HG03354 (cell line): ENCODE measurements around the gene C4B.

ENCODE experiments used
- ATAC-seq: cut with Tn5 transposase; IDR thresholded peaks from one replicate; pipeline ENCODE4 v1.9.1; 2021; ENCODE audit warnings: mild to moderate bottlenecking; ENCODE audit not compliant: unreplicated experiment, poor library complexity, severe bottlenecking

C4B gene

DNA sequence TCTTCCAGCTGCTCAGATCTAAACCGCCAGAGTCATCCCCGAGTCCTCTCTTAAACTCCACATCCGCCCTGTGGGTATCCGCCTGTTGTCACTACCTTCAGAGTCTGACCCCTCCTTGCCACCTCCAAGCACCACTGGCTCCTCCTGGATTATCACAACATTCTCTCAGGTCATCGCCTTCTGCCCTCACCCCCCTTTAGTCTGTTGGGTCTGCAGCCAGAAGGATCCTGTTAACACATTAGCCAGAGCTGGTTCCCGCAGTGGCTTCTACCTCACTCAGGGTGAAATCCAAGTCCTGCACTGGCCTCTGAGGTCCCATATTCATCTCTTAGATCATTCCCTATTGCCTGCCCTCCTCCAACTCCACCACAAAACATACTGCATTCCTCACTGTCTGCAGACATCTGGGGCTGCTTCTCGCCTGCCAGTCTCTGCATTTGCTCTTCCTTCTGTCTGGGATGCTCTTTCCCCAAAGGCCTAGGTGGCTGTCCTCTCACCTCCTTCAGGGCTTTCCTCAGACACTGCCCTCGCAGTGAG lies 60.5 kb downstream of the C4B start:
- ATAC-seq, result no peak

DNA sequence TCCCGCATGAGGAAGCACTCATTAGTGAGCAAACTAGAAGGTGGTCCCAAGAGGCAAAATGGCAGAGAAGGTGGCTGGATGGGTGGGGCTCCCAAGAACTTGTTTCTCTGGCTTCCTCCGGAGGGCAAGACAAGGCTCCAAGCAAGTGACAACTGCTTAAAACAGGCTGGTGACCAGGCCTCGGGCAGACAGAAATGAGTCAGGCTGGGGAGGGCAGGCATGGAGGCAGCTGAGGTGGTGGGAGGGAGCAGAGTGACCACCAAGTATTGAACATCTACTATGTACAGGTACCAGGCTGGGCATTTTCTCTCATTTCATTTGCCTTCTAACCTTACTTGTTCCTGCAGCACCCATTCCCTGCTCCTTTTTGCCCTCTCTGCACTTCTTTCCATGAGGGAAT lies 61.2 kb downstream of the C4B start:
- ATAC-seq, result no peak

DNA sequence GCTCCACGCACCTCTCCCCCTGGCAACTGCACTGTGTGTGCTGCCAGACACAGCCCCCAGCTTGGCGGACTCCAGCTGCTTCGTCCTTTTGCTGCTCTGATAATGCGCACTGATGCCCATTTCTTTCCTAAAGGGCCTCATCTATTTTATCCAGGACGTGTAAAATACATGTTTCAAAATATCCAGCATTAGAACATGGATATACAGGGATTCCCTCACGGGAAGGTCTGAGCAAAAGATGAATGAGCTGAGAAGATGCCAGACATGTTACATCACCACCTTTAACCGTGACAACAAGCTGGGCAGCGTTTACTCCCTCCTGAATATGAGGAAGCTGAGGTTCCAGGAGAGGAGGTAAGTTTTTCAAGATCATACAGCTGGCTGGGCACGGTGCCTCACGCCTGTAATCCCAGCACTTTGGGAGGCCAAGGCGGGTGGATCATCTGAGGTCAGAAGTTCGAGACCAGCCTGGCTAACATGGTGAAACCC lies 61.8 kb downstream of the C4B start:
- ATAC-seq, result no peak

DNA sequence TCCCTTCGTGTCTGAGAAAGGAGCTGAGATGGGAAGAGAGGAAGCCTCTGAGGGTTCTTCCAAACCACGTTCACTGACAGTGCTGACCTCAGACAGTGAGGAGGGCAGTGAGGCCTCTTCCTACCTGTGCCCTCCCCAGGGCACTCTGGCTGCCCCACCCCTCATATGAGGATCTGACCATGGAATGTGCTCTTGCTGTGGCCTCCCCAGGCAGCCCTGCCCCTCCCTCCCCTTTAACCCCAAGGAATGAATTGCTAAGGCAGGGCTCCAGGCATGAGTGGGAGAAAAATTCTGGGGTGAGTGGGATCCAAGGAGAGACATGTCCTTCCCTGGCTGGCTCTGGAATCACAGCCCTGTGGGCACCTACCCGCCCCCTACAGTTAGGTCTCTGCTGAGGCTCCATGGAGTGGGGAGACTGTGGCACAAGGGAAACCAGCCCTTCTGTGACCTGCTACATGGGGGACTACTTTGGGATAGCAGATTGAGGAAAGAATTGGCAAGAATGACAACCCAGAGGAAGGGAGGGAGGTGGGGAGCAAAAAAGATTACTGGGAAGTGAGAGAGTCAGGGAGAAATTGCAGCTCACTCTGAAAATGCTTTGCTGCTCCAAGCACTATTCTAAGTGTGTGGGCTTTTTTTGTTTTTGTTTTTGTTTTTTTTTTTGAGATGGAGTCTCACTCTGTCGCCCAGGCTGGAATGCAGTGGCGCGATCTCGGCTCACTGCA lies 65.1 kb downstream of the C4B start:
- ATAC-seq, result no peak

DNA sequence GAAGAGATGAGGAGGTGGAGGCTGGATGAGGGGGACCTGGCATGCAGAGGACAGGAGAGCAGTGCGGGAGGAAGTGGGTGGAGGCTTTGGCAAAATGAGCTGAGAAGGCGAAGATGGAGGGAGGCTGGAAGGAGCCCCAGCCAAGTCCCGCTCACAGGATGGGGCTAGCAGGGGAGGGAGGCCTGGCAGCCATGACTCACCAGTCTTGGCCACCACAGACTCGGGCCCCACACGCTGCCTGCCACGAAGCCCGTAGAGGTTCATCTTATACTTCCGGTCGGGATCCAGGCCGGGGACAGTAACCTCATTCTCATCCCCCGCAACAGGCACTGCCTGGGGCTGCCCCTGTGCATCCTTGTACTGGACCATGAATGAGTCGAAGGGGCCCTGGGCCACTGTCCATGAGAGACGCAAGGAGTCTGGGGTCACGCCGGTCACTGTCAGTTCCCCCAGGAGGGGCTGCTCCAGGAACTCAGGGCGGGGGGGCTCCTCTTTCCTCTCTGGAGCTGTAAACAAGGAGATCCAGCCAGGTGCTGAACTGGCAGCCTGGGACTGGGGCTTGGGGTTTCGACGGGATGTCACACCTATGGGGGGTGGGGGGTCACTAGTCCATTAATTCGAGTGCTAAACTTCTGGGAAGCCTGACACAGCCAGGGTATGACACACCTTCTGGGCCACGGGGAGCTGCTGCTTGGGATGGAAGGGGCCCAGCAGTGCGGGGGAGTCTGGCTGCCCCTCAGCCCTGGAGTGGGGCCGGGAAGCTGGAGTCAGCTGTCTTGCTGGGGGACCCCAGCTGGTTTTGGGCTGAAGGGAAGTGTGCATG lies 66.8 kb downstream of the C4B start:
- ATAC-seq, result no peak

DNA sequence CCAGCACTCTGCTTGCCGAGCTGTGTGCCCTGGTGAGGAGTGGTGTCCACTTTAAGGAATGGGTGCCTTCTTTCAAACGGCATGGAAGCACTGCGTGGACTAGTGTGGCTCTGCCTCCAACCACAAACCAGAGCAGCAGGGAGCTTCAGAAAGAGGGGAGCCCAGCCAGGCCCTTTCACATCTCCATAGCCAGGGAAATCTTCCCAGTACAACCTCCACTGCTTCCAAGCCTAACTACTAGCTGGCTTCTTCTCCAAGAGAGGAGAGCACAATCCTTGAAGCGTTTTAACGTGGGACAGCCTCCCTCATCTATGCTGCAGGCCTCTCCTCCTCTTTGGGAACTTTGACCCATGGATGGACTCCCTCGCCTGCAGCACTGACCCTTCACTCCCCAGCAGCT lies 67.9 kb downstream of the C4B start:
- ATAC-seq, result no peak

DNA sequence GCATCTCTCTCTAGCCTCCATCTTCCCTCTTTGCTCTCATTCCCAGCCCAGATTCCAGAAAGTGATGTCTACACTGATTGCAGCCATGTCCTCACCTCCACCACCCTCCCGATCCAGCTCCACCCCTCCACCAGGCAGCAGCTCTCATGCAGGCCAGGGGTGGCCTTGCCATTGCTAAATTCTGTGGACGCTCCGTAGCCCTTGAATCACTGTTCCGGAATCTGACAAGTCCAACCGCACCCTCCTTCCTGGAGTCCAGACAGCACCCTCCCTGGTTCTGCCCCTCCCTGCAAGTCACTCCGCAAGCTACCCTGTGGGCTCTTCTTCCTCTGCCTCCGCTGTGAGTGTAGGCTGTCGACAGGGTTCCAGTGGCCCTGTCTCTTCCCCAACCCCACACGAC lies 68.3 kb downstream of the C4B start:
- no peak for ATAC-seq

DNA sequence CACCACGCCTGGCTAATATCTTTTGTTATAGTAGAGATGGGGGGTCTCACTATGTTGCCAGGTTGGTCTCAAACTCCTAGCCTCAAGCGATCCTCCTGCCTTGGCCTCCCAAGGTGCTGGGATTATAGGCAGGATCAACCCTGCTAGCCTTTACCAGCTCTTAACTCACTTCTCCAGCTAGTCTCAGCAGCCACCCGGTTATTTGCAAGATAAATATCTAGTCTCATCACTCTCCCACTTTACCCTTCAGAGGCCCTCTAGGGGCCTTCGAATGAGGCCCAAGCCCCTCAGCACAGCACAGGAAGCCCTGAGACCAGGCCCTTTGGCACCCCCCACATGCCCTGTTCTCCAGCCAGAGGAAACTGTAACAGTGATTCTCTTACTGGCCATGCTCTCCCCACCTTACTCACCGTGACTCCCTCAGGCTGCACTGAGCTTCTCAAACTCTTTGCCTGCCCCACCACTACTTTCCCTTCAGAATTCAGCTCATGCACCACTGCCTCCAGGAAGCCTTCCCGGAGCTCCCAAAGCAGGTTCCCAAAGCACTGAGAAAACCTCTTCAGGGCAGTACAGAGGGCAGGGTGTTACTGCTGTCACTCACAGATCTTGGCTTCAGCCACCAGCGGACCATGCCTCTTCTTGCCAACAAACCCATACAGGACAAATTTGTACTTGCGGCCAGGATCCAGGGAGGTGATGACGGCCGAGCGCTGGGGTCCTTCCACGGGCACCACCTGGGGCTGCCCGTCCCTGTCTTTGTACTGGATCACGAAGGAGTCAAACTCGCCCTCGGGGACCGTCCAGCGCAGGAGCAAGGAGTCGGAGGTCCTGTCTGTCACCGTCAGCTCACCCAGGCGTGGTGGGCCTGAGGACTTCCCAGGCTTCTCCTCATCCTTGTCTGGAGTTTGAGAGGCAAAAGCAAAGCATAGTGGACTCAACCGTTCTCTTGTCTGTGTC lies 69.5 kb downstream of the C4B start:
- ATAC-seq, result no peak

DNA sequence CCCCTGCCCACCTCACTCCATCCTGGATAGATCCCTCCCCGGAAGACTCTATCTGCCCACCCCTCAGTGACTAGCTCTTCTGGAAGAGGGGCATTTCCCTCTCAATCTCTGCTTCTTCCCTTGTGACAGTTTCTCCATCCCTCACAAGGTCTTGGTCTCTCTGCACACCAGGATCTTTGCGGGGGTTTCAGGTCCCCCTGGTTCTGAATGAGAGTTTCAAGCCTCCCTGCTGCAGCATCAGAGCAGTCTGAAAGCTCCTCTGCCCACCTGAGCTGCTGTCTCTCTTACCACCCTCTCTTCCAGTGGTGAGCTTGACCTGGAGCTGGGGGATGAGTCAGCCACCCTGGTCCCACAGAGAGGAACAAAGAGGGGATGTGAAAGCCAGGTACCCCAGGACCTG lies 70.2 kb downstream of the C4B start:
- ATAC-seq, result no peak
